ENCODE results near the gene ZBTB7C.

The ZBTB7C gene

GRCh38 chr18:48244530-48244929 is 164.7 kb downstream of the ZBTB7C start:
- no peak for DNase-seq

DNA sequence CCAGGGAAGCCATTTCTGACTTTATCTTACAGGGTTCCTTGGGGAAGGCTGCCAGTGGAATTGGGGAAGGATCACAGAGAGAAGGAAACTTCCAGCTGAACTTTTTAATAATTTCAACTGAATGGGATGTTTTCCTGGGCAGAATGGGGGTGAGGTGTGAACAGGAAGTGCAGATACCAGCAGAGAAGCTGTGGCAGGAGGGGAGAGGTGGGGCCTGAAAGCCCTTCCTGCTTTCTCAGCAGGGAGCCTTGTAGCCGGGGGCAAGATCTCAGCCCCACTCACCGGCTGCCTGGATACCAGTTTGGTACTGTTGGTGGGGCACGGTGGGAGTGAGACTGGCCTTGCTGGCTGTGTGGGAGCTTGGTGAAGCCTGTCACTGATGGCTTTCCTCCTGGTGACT is 170.5 kb downstream of the ZBTB7C start:
- DNase-seq, result no peak

- no peak for DNase-seq
Measured at GRCh38 chr18:48238206-48238605, 171.0 kb downstream of the ZBTB7C start.

- no peak for DNase-seq
Measured at GRCh38 chr18:48236822-48237221, 172.4 kb downstream of the ZBTB7C start.

DNA sequence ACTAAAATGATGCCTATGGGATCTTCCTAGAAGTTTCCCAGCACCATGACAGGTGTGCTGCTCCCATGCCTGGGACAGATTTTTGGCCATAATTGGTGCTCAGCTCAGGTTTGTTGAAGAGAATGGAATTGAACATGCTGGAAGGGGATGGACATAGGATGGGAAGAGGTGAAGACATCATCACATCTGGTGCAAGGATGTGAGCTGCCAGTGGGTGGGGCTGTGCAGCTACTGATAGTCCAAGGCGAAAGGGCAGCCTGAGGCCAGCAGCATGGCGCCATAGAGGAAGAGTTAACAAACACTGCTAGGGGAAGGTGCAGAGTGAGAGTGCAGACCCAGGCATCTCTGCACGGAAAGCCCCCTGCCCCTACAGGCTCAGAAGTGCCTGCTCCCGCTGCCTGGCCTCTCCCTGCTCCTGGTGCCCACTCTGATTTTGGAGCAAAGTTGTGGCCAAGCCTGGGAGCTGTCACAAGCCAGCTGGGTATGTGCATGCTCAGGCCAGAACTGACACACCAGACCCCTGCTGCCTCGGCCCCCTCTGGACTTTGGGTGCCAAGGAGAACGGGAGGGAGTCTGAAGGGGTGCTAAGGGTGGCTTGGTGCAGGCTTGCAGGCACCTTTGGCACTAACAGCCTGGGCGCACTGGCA is 178.6 kb downstream of the ZBTB7C start:
- DNase-seq, result no peak

DNA sequence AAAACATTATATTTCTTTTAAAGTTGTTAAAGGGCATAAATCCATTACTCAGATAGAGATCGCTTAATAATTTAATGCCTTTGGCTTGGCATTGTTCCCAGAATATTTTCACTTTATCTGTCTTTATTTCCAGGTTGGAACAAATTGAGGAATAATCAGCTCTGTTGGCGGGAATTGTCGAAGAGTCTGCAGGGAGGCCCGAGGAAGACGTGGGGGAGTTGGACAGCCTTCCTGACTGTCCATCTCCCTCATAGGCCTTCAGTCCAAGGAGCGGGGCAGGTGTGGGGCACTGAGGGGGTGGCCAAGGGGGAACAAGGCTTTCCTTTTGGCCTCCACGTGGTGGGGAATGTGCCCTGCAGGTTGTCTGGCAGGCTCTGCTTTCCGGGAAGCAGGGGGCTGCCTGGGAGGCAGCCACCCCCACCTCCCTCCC is 179.6 kb downstream of the ZBTB7C start:
- no peak for DNase-seq

DNA sequence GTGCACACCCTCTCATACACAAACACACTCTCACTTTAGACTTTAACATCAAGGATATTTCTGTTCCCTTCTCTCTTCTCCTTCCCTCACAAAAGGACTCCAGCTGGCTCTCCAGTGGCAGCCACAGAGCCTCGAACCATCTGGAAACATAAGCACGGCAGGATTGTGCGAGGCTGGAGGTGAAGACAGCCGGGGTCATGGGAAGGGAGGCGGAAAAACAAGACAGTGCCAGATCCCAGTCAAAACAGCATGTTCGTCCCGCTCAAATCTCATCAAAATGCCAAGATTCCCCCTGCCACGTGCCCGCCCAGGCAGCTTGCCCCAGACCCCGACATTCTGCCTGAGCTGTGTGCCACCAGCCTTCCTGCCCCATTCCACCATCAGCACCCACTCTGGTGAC is 180.3 kb downstream of the ZBTB7C start:
- no peak for DNase-seq

- DNase-seq, result no peak
Measured at GRCh38 chr18:48228301-48228715, 180.9 kb downstream of the ZBTB7C start.

- DNase-seq, result no peak
Measured at GRCh38 chr18:48227206-48227605, 182.0 kb downstream of the ZBTB7C start.

GRCh38 chr18:48226401-48226800 is 182.8 kb downstream of the ZBTB7C start:
- no peak for DNase-seq

GRCh38 chr18:48222118-48222517 is 187.1 kb downstream of the ZBTB7C start:
- no peak for DNase-seq

- no peak for DNase-seq
Measured at GRCh38 chr18:48219810-48220499, 189.2 kb downstream of the ZBTB7C start.

DNA sequence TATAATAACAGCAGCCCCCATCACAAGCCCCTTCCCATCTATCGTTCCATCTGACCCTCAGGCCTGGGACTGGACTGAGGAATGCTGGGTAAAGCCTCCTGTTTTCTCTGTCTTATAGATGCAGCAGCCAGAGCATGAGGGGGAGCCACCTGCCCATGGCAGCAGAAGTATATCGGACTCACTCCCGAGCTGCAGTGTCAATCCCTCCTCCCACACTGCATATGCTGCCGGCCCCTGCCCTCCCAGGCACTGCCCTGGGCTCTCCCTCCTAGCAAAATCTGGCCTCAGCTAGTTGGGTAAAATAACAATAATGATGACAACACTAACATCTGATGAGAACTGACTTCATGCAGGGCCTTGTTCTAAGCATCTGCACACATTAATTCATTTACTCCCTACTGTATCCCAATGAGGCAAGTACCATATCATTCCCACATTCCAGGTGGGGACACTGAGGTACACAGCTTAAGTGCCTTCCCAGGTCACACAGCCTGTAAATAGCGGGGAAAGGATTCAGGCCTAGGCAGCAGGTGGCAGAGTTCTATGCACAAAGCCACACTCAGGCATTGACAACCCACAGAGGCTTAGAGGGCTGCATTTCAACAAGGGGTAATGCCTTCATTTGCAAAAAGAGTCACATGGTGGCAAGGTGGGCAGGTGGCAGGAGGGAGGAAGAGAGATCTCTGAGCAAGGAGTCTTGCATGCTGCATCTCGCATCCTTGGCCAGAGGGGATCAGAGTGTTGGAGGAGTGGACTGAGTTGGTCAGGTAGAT is 190.0 kb downstream of the ZBTB7C start:
- DNase-seq, result no peak

DNA sequence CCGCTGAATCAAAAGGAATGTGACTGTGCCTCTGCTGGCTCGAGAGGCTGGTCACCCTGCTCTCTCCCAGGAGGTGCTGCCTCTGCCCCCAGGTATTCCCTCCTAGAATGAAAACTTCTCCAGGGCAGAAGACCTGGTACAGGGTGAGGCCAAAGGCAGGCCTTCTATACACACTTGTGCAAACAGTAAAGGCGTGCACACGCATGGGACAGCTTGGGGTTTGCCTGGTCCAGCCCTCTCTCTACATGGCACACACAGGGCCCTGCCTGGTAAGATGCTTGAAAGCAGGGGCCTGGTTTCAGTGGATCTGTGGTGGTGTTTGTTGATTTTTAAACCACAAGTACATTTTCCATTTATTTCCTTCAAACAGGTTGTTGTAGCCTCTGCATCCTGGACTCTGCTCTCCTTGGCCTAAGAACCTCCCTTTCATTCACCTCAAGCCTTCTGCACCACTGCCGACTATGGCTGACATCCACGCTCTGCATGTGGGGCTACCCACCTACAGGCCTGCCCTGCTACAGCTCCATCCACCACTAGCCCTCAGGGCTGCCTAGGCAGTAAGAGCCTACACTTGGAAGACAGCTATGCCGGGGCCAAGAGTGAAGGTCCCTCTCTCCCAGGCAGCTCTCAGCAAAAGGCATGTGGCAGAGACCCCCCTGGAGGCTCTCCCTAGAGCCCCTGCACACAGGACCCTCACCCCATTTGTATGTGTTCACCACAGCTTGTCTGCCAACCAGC is 190.7 kb downstream of the ZBTB7C start:
- no peak for DNase-seq

DNA sequence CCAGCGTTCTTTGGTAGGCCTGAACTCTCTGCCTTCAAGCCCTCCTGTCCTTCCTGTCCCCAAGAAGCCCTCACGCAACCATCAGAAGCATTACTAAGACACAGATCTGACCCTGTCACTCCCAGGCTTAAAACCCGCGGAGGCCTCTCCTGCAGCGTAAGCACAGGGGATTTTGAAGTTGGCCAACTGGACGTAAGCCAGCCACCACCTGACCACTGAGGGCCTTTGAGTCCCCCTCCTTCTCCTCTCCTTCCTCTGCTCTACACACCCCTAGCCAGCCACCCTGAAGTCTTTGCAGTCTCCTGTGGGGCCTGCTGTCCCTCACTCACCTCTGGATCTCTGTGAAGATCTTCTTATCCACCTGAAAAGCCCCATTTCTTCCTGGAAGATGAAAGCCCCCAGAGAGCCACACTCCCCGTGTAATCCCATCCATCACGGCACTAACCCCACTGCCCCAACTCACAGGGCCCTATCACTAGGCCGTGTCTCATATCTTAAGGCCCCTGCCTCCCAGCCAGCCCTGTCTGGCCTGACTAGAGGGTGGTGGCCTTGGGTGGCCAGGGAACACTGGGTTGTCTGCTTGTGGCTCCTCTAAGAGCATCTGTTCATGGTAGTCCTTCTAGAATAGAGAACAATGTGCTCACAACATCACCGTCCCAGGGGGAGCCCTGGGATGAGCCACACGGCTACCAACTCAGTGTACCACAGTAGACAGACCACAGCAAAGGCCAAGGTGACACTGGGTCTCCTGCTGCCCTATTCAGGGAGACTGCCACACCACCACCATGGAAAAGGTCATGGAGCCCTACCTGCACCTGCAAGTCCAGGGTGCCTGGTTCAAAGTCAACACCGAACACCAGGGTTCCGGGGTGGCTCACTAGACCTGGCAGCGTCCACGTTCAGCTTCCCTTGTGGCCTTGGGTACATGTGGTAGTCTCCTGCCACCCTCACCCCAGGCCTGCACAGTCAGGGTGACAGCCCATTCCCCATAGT is 191.6 kb downstream of the ZBTB7C start:
- no peak for DNase-seq

DNA sequence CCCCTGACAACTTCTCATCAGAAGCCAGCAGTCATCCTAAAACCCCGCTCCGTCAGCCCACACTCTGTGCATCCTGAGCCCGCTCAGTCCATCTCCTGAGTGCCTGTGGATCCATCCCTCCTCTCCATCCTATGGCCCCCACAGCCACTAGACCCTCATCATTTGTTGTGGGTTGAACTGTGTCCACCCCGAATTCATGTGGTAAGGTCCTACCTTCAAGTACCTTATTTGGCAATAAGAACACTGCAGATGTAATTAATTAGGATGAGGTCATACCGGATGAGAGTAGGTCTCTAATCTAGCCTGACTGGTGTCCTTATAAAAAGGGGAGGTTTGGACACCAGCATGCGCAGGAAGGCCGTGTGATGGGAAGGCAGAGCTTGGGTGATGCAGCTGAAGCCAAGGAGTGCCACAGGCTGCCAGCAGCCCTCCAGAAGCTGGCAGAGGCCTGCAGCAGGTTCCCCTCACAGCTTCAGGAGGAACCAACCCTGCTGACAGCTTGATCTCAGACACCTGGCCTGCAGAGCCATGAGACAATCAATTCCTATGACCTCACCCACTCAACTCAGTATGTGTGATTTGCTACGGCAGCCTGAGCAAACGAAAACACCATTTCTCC is 192.4 kb downstream of the ZBTB7C start:
- no peak for DNase-seq

DNA sequence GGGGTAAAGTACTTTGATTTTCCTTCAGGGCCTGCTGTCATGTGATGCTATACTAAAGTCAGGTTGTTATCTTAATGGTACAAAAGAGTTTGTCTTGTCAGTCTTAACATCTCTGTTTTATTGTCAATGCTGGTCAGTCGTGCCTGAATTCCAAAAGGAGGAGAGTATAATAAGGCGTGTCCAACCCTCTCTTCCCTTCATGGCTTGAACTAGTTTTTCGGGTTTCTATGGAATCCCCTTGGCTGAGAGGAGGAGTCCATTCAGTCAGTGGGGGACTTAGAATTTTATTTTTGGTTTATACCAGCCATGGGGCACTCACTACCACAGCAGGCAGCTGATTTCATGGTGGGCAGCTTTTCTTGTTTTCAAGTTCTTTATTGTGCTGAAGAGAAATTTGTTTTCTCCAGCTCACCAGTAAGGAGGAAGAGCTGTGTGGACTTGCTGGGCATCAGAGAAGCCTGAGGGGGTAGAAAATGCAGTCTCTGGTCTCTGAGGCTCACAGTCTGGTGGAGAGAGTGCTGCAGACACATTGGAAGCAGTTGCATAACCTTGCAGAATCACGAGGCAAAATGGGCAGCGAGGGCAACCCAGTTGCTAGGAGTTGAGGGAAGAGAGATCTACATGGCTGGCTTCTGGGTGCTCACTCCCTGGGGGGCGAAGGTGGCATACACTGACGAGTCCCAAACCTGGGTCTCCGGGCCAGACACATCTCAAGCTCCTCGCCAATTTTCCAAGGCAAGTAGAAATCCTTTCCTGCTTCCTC is 193.1 kb downstream of the ZBTB7C start:
- DNase-seq, result no peak

DNA sequence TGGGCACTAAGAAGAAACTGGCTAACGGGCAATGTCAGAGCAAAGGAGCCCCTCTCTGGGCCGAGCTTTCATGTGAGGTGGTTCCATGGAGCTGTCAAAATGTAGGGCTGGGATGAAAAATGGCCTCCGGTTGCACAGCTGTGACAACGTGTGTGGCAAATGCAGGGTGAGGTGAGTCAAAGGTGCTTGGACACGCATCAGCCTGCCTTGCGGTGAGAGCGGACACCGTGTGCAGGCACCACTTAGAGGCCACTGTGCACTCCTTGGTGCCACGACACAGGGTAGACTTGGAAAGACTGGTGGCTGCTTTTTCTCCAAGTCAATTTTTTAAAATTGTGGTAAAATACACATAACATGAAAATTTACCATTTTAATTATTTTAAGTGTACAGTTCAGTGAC is 195.4 kb downstream of the ZBTB7C start:
- no peak for DNase-seq

DNA sequence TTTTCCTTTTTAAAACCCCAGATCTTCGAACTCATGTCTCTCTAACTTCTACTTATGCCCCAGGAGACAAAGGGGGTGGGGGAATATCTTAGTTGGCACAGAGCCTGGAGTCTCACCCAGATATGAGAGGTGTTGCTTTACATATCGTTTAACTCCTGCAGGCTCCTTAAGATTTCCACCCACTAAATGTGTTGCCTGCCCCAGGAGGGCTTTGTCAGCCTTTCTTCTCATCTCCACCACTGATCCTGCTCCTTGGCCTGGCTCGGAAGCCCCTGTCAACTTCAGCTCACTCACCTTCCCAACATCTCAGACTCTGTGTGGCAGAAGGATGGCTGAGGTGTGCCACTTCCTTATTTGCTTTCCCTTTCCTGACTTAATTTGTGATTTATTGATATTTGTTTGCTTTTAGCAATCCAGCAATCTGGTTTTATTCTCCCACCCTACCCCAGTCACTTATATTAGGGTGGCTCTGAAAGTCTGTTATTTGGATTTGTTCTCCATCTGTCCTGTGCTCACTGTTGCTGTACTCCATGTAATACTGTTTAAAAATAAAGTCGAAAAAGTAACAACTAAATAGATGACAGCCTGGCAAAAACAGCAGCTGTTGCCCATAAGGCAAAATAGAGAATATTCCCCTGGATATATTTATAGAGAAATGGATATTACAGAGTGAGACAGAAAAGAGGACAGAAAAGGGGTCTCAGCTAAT is 200.6 kb downstream of the ZBTB7C start:
- DNase-seq, result no peak

DNA sequence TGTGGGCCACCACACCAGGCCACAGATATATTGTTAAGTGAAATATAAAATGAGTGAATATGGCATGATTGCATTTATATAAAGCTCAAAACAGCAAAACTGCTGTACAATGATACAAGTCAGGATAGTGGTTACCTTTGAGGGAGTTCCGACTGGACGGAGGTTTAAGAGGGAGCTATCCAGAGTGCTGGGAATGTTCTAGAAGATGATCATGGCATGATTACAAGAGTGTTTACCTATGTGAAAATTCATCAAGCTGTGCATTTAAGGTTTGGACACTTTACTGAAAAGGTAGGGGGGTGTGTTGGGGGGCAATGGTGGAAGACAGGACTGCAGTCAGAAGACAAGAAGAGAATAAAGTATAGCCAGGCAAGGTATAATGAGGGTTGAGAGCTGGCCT is 201.4 kb downstream of the ZBTB7C start:
- no peak for DNase-seq

All from stimulated activated CD4-positive, alpha-beta T cell treated with anti-CD3 and anti-CD28 coated beads, Interleukin-4, amount 100 ng/mL, for 24 hours (primary cell).